ENCODE results near the gene TXNL4A.

The TXNL4A gene

GRCh38 chr18:79945118-79946042 lies 43.0 kb downstream of the TXNL4A start:
- no peaks in the 10 kb centered on the region for H4K20me1 ChIP-seq (ENCODE audit: insufficient read depth, low read length)
- H3K4me2 ChIP-seq (ENCODE audit: low read depth, low read length): no peak overlapping the region
- no peaks in the 10 kb centered on the region for H3K4me1 ChIP-seq (ENCODE audit: low read length)
- no peaks in the 10 kb centered on the region for H3K36me3 ChIP-seq (replicated peaks; ENCODE audit: insufficient read depth, low read length)
- no peaks in the 10 kb centered on the region for H3F3A ChIP-seq (ENCODE audit: insufficient read depth, low read length)
- H3K27ac ChIP-seq (ENCODE audit: low read length): no peak overlapping the region
- DNase-seq: no peak
- no peaks in the 10 kb centered on the region for H3K27me3 ChIP-seq (replicated peaks; ENCODE audit: insufficient read depth, low read length)
- H3K9ac ChIP-seq (ENCODE audit: low read length): no peak overlapping the region
- no peak for TF ChIP-seq CTCF (IDR thresholded peaks at IDR 0.05; ENCODE audit: low read length)
- TF ChIP-seq EZH2phosphoT487 (IDR thresholded peaks at IDR 0.05; ENCODE audit: low read length): no peak
- H3K9me2 ChIP-seq (replicated peaks; ENCODE audit: insufficient read depth, low read length): no peaks in the 10 kb centered on the region
- H3K4me3 ChIP-seq (ENCODE audit: low read length): no peak overlapping the region
- no peak overlapping the region for H2AFZ ChIP-seq (ENCODE audit: low read length)
- no peaks in the 10 kb centered on the region for H3K9me3 ChIP-seq (replicated peaks; ENCODE audit: insufficient read depth, low read length)
- H3K79me2 ChIP-seq (ENCODE audit: low read length): peaks cover 17% of the 10 kb centered on the region; the same call in 1 of the 2 replicates

GRCh38 chr18:79944746-79945117 lies 43.6 kb downstream of the TXNL4A start:
- Histone ChIP-seq H3K4me3 (ENCODE audit: low read length) (no peak overlapping the region), H3K4me1 (ENCODE audit: low read length) (no peaks in the 10 kb centered on the region), H3K4me2 (ENCODE audit: low read depth, low read length) (no peak overlapping the region), H3K9ac (ENCODE audit: low read length) (no peak overlapping the region), H4K20me1 (ENCODE audit: insufficient read depth, low read length) (no peaks in the 10 kb centered on the region), H2AFZ (ENCODE audit: low read length) (no peak overlapping the region), H3K9me2 (replicated peaks; ENCODE audit: insufficient read depth, low read length) (no peaks in the 10 kb centered on the region), H3K36me3 (replicated peaks; ENCODE audit: insufficient read depth, low read length) (no peaks in the 10 kb centered on the region), H3K27me3 (replicated peaks; ENCODE audit: insufficient read depth, low read length) (no peaks in the 10 kb centered on the region), H3K79me2 (ENCODE audit: low read length) (peaks cover 10% of the 10 kb centered on the region; the same call in 1 of the 2 replicates), H3F3A (ENCODE audit: insufficient read depth, low read length) (no peaks in the 10 kb centered on the region), H3K9me3 (replicated peaks; ENCODE audit: insufficient read depth, low read length) (no peaks in the 10 kb centered on the region), H3K27ac (ENCODE audit: low read length) (no peak overlapping the region)
- no peak for DNase-seq
- TF ChIP-seq CTCF (IDR thresholded peaks at IDR 0.05; ENCODE audit: low read length) (no peak), EZH2phosphoT487 (IDR thresholded peaks at IDR 0.05; ENCODE audit: low read length) (no peak), EZH2 (optimal IDR thresholded peaks at IDR 0.05; ENCODE audit: low read depth, low read length) (no peak)

- Histone ChIP-seq H3K79me2 (ENCODE audit: low read length) (peaks cover 8% of the 10 kb centered on the region; the same call in 1 of the 2 replicates), H3K36me3 (replicated peaks; ENCODE audit: insufficient read depth, low read length) (no peaks in the 10 kb centered on the region), H2AFZ (ENCODE audit: low read length) (no peak overlapping the region), H3K9me2 (replicated peaks; ENCODE audit: insufficient read depth, low read length) (no peaks in the 10 kb centered on the region), H3F3A (ENCODE audit: insufficient read depth, low read length) (no peaks in the 10 kb centered on the region), H3K4me3 (ENCODE audit: low read length) (no peak overlapping the region), H3K9ac (ENCODE audit: low read length) (no peak overlapping the region), H3K4me2 (ENCODE audit: low read depth, low read length) (no peak overlapping the region), H3K4me1 (ENCODE audit: low read length) (no peaks in the 10 kb centered on the region), H3K27ac (ENCODE audit: low read length) (no peak overlapping the region), H3K9me3 (replicated peaks; ENCODE audit: insufficient read depth, low read length) (no peaks in the 10 kb centered on the region), H3K27me3 (replicated peaks; ENCODE audit: insufficient read depth, low read length) (no peaks in the 10 kb centered on the region), H4K20me1 (ENCODE audit: insufficient read depth, low read length) (no peaks in the 10 kb centered on the region)
- TF ChIP-seq EZH2 (optimal IDR thresholded peaks at IDR 0.05; ENCODE audit: low read depth, low read length) (no peak), EZH2phosphoT487 (IDR thresholded peaks at IDR 0.05; ENCODE audit: low read length) (no peak), CTCF (IDR thresholded peaks at IDR 0.05; ENCODE audit: low read length) (no peak)
- no peak for DNase-seq
These were observed 44.1 kb downstream of the TXNL4A start for GRCh38 chr18:79944126-79944731.
